ENCODE measurements around the gene AFG3L2.
"Not testable (repeated sequence)": the region's sequence is repeated elsewhere in the genome, so short reads cannot be mapped to it uniquely, and the experiment has no call there.

Gene AFG3L2

GRCh38 chr18:12394428-12394827 is 17.4 kb upstream of the AFG3L2 start:
- DNase-seq = no peak

GRCh38 chr18:12393998-12394397 is 17.0 kb upstream of the AFG3L2 start:
- no peak for DNase-seq

GRCh38 chr18:12393510-12393909 is 16.5 kb upstream of the AFG3L2 start:
- DNase-seq = no peak

GRCh38 chr18:12391487-12392165 is 14.6 kb upstream of the AFG3L2 start:
- DNase-seq = peak; percentile 11

- no peak for DNase-seq
Measured at GRCh38 chr18:12388442-12388841, 11.4 kb upstream of the AFG3L2 start.

- no peak for DNase-seq
Measured at GRCh38 chr18:12384261-12384660, 7.2 kb upstream of the AFG3L2 start.

- not testable (repeated sequence) for DNase-seq
Measured at GRCh38 chr18:12383759-12384158, 6.7 kb upstream of the AFG3L2 start.

- not testable (repeated sequence) for DNase-seq
Measured at GRCh38 chr18:12382221-12382814, 5.3 kb upstream of the AFG3L2 start.

- not testable (repeated sequence) for DNase-seq
Measured at GRCh38 chr18:12378198-12378558, 1.2 kb upstream of the AFG3L2 start.

GRCh38 chr18:12377556-12378197 is 650 bp upstream of the AFG3L2 start:
- DNase-seq = no peak

- DNase-seq = no peak
Measured at GRCh38 chr18:12376034-12376753, 833 bp downstream of the AFG3L2 start.

- DNase-seq = no peak
Measured at GRCh38 chr18:12374401-12374800, 2.6 kb downstream of the AFG3L2 start.

GRCh38 chr18:12373771-12374116 is 3.3 kb downstream of the AFG3L2 start:
- DNase-seq = no peak

GRCh38 chr18:12373116-12373770 is 3.8 kb downstream of the AFG3L2 start:
- DNase-seq = no peak

- no peak for DNase-seq
Measured at GRCh38 chr18:12372406-12372805, 4.6 kb downstream of the AFG3L2 start.

GRCh38 chr18:12371590-12371989 is 5.4 kb downstream of the AFG3L2 start:
- DNase-seq = no peak

- no peak for DNase-seq
Measured at GRCh38 chr18:12369211-12369610, 7.8 kb downstream of the AFG3L2 start.

GRCh38 chr18:12366784-12367183 is 10.2 kb downstream of the AFG3L2 start:
- no peak for DNase-seq

- DNase-seq = no peak
Measured at GRCh38 chr18:12366379-12366778, 10.6 kb downstream of the AFG3L2 start.

GRCh38 chr18:12362473-12363174 is 14.4 kb downstream of the AFG3L2 start:
- DNase-seq = no peak

- no peak for DNase-seq
Measured at GRCh38 chr18:12361770-12362378, 15.2 kb downstream of the AFG3L2 start.

- DNase-seq = no peak
Measured at GRCh38 chr18:12359515-12359927, 17.5 kb downstream of the AFG3L2 start.

Measured in NCI-H2029 (cell line).